ENCODE measurements around the gene CNEP1R1. TPM values are rescaled to one million over a fixed set of nuclear protein-coding genes. Genes with fewer than 3 reads are reported as not detected.

The CNEP1R1 gene
- total and polyA plus RNA-seq, 9 of the 15 experiments (the other 6 are each of a cell fraction or from before 2014, with no cell fraction given), result 7.6 to 20.1 (median 10.6) TPM

GRCh38 chr16:50024684-50025536 is at the start of gene CNEP1R1 (continued):
- no peak for TF ChIP-seq MTA1 (IDR thresholded peaks at IDR 0.05; ENCODE audit: borderline replicate concordance)
- no peak for TF ChIP-seq MGA (IDR thresholded peaks at IDR 0.05)
- no peak for TF ChIP-seq MAFK (IDR thresholded peaks at IDR 0.05; ENCODE audit: low read length)
- TF ChIP-seq BHLHE40 (IDR thresholded peaks at IDR 0.05; ENCODE audit: low read length), result 0 out of 2 replicates have a peak, but pooled peaks have one; percentile 33
- TF ChIP-seq HOMEZ (CRISPR knock-in tag; IDR thresholded peaks at IDR 0.05), result no peak
- TF ChIP-seq ZNF347 (CRISPR knock-in tag; IDR thresholded peaks at IDR 0.05; ENCODE audit: low read depth), result no peak
- no peak for TF ChIP-seq CBX8 (IDR thresholded peaks at IDR 0.05; ENCODE audit: borderline replicate concordance, extremely low read depth, low read depth, low read length, poor library complexity, severe bottlenecking)
- peak; percentile 85 for TF ChIP-seq RB1 (IDR thresholded peaks at IDR 0.05; ENCODE audit: low read depth)
- TF ChIP-seq GTF2E2 (tag; IDR thresholded peaks at IDR 0.05), result no peak
- TF ChIP-seq SMARCA4 (IDR thresholded peaks at IDR 0.05), result no peak
- TF ChIP-seq SIN3A (IDR thresholded peaks at IDR 0.05; ENCODE audit: borderline replicate concordance in 2 of 2, control insufficient read depth in 1 of 2, low read depth in 2 of 2, low read length in 2 of 2), result peak in 1 of 2 experiments; percentile 65; a peak in 2 of 4 replicates
- TF ChIP-seq NRF1 (conservative IDR thresholded peaks at IDR 0.05 in 1 of 2, IDR thresholded peaks at IDR 0.05 in 1 of 2), result peak; percentile 20 to 43; a peak in 1 of 4 replicates
- TF ChIP-seq CREB1 (IDR thresholded peaks at IDR 0.05), result peak; percentile 63
- TF ChIP-seq CREB1 (CRISPR knock-in tag; IDR thresholded peaks at IDR 0.05), result peak; percentile 71; the same call in 1 of the 2 replicates
- no peak for TF ChIP-seq MCM7 (IDR thresholded peaks at IDR 0.05)
